Mucosa of gallbladder (tissue), 1 donor: ENCODE measurements around the gene SLC39A11. TPM values are rescaled to one million over a fixed set of nuclear protein-coding genes. Genes with fewer than 3 reads are reported as not detected.
"Not testable (repeated sequence)": the region's sequence is repeated elsewhere in the genome, so short reads cannot be mapped to it uniquely, and the experiment has no call there.

Source experiments
- DNase-seq: peaks from one replicate; pipeline ENCODE4 v3.0.0-alpha.2; 2020; ENCODE audit warnings: low spot score
- total RNA-seq: library from RNA; stranded (reverse); gene quantifications from one replicate; pipeline ENCODE4 v1.2.1, GENCODE V29; 2021
- donor health status: DM: no; HTN: no; CAD: no.

SLC39A11 gene
- total RNA-seq, 1 donor from 2014 or later = 62.8 TPM

DNA sequence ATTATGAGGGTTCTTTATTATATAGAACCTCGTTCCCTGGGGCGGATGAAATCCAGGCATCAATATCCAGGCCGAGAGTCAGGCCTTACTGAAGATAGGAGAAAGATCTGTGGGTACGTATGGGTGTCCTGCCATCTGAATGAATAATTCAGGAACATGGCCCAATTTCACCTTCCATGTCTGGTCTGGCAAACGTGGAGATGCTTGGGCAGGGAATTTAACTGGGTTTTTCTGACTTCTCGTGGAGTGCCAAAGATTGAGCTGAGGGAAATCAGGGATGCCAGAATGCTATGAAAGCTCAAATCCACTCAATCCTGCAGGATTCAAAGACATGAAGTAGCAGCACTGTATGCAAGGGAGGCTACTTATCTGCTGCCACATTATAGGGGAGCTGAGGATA, 302.8 kb downstream of the SLC39A11 start:
- DNase-seq = no peak

DNA sequence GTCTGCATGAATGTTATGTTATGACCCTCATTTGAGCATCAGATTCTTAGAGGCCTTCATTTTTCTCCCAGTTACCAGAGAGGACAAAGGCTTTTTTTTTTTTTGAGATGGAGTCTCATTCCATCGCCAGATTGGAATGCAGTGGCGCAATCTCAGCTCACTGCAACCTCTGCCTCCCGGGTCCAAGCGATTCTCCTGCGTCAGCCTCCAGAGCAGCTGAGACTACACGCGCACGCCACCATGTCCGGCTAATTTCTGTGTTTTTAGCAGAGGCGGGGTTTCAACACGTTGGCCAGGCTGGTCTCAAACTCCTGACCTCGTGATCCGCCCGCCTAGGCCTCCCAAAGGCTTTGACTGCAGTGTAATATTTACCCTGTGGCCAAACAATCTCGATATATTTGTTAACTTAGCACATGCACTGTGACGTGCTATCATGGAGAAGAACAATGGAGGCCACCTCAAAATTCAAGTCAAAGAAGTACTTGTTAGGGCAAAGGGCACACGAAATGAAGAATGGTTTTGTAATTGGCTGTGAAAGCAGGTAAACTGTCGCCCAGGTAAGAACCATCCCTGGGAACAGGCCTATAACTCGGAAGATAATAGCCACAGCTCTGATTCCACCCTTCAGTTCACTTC, 303.4 kb downstream of the SLC39A11 start:
- no peak for DNase-seq

DNA sequence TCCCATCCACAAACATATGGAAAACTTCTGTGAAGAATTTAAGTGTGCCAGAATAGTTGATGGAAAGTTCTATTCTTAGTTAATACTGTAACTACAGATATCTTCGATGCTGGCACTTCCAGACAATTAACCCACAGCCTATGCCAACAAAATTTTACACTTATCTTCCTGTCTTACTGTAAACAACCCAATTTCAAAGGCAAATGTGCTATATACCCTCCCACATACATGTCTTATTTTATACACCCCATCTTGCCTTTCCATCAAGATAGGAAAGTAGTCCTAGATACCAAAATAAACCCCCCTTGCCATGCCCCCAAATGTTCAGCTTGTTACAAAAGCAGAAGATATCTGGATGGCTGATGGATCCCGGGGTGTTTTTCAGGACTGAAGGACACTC, 306.3 kb downstream of the SLC39A11 start:
- no peak for DNase-seq

- DNase-seq = peak; percentile 15
Measured at GRCh38 chr17:72782985-72783701, 309.3 kb downstream of the SLC39A11 start.

DNA sequence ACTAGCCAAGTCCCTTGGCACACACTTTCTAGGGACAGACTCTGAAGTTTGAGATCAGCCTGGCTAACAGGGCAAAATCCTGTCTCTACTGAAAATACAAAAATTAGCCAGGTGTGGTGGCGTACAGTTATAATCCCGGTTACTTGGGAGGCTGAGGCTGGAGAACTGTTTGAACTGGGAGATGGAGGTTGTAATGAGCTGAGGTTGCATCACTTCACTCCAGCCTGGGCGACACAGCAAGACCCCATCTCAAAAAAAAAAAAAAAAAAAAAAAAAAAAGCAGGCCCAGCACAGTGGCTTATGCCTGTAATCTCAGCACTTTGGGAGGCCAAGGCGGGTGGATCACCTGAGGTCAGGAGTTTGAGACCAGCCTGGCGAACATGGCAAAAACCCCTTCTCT, 310.1 kb downstream of the SLC39A11 start:
- not testable (repeated sequence) for DNase-seq

- DNase-seq = no peak
Measured at GRCh38 chr17:72778169-72779151, 314.0 kb downstream of the SLC39A11 start.

DNA sequence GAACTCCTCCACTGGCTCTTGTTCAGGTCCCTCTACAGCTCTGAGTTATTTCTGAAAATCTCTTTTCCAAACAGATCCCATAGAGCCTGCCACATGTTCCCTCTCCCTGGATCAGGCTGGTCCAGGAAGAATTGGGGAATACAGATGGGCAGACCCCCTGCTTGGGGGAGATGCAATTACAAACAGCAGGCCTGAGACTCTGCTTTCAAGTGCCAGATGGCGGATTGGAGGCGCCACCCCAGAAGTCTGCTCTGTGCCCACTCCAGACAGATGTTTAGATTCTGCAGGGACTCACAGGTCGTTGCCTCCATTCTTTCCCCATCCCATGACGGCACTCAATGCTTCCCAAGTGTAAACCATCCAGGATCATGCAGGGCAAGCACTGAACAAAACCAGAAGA, 316.6 kb downstream of the SLC39A11 start:
- no peak for DNase-seq

DNA sequence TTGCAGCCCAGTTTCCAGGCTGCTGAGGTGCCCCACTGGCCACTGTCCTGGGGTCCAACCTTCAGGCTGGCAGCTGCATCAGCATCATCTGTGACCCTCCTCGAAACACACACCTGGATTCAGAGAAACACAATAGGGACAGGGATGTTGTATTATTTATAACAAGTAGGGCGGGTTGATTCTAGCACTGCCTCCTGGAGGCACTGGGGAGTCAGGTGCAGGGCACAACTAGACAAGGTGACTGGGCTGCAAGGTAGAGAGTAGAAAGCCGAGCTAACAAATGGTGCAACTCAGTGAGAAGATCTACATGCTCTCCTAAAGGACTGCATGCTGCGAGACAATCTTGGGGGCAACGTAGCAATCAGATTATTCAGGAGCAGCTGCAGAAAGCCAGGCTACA, 317.3 kb downstream of the SLC39A11 start:
- DNase-seq = no peak

DNA sequence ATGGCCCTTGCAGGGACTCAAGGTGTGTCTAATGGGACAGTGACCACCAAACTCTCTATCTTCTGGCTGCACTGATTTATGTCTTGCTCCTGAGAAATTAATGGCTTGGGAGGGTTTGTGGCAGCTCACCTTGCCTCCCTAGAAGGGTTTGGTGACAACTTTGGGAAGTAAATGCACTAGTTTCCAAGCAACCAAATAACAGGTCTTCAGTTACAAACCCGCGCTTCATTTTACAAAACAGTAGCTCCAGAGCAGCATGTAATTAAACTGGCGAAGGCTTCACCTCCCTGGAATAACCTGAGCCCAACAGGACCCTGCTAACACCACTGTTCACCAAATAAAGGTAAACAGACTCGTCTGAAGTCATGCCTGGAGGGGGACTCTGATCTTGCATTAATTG, 318.3 kb downstream of the SLC39A11 start:
- DNase-seq = no peak

GRCh38 chr17:72773225-72773624, 319.3 kb downstream of the SLC39A11 start:
- not testable (repeated sequence) for DNase-seq

GRCh38 chr17:72772331-72772821, 320.1 kb downstream of the SLC39A11 start:
- DNase-seq = no peak

GRCh38 chr17:72771734-72772133, 320.8 kb downstream of the SLC39A11 start:
- no peak for DNase-seq

- no peak for DNase-seq
Measured at GRCh38 chr17:72766761-72767356, 325.6 kb downstream of the SLC39A11 start.

- no peak for DNase-seq
Measured at GRCh38 chr17:72765368-72766153, 326.9 kb downstream of the SLC39A11 start.

- no peak for DNase-seq
Measured at GRCh38 chr17:72764632-72765041, 327.9 kb downstream of the SLC39A11 start.

GRCh38 chr17:72763981-72764380, 328.5 kb downstream of the SLC39A11 start:
- DNase-seq = no peak

DNA sequence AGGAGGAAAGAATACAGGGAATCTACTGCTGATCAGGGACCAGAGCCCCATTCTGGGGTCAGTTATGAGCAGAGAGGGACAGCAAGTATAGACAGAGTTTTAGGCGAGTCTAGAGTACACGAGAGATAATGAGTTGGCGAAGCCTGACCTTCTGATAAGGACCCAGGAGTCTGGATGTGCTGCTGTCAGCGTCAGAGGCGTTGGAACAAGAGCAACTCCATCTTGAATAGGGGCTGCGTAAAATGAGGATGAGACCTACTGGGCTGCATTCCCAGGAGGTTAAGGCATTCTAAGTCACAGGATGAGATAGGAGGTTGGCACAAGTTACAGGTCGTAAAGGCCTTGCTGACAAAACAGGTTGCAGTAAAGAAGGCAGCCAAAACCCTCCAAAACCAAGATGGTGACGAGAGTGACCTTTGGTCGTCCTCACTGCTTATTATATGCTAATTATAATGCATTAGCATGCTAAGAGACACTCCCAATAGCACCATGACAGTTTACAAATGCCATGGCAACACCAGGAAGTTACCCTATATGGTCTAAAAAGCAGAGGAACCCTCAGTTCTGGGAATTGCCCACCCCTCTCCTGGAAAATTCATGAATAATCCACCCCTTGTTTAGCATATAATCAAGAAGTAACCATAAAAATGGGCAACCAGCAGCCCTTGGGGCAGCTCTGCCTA, 330.5 kb downstream of the SLC39A11 start:
- not testable (repeated sequence) for DNase-seq

GRCh38 chr17:72761431-72761830, 331.1 kb downstream of the SLC39A11 start:
- no peak for DNase-seq

GRCh38 chr17:72760368-72760767, 332.1 kb downstream of the SLC39A11 start:
- no peak for DNase-seq

DNA sequence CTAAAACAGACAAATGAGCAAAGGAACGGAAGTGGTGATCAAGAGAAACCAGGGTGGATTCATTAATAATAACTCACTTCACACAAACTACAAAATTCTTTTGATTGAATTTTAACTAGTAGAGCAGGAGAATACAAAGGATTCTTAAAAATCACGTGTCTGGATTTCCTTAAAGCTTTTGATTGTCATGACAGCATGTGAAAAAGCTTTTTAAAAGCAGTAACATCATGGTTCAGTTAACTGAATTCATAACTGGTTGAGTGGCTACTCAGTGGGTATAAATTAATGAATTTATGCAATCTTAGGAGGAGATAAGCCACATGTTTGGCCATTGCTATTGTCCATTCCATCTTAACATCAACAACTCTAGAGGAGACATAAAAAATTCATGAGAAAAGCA, 333.2 kb downstream of the SLC39A11 start:
- DNase-seq = no peak
